Suprapubic skin (tissue), 4 donors: Measurements from ENCODE around the gene HEXD.

ENCODE experiments used
- EP300 ChIP-seq: sonication (generic); formaldehyde crosslinking; IDR thresholded peaks from one replicate; pipeline ENCODE4 v1.6.1; 2017; ENCODE audit warnings: antibody characterized with exemption
- POLR2A ChIP-seq, 2 donors: fragments of 450-650 bp; IDR thresholded peaks; one replicate each; pipeline ENCODE4 v1.6.1; 2017; ENCODE audit warnings: antibody characterized with exemption in 2 of 2, mild to moderate bottlenecking in 2 of 2, moderate library complexity in 2 of 2
- POLR2AphosphoS5 ChIP-seq, 3 donors: sonication (generic); formaldehyde crosslinking; IDR thresholded peaks; one replicate each; pipeline ENCODE4 v1.6.1; 2017; ENCODE audit warnings: antibody characterized with exemption in 3 of 3
- TF ChIP-seq, protein P1 (sequence below), 2 donors: fragments of 200-600 bp in 1 of 2; fragments of 450-650 bp in 1 of 2; sonication (generic) in 1 of 2; IDR thresholded peaks; one replicate each; pipeline ENCODE4 v1.5.1; 2016 to 2019; ENCODE audit warnings: antibody characterized with exemption in 2 of 2, mild to moderate bottlenecking in 1 of 2, moderate library complexity in 1 of 2

DNA sequence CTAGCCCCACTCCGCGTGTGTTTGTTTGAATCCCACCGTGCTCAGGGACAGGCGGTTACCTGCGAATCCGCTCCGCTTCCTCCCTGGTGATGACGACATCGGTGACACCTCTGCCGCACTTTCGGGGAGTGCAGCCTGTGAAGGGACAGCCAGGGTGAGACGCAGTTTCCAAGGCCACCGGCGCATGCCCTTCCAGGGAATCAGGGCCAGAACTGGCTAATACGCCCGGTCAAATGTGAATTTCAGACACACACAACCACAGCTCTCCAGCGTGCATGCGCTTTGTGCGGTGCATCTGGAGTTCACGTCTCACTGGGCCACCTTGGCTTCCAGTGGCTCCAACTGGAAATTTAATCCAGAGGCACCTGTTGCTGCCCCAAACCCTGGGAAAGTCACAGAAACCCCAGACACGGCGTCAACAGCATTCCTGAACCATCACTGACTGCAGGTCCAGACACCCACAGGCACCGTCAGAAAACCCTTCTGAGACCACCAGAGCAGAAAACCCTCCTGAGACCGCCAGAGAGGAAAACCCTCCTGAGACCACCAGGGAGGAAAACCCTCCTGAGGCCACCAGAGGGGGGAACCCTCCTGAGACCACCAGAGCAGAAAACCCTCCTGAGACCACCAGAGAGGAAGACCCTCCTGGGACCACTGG, 6.6 kb upstream of the HEXD start:
- TF ChIP-seq, protein P1, sequence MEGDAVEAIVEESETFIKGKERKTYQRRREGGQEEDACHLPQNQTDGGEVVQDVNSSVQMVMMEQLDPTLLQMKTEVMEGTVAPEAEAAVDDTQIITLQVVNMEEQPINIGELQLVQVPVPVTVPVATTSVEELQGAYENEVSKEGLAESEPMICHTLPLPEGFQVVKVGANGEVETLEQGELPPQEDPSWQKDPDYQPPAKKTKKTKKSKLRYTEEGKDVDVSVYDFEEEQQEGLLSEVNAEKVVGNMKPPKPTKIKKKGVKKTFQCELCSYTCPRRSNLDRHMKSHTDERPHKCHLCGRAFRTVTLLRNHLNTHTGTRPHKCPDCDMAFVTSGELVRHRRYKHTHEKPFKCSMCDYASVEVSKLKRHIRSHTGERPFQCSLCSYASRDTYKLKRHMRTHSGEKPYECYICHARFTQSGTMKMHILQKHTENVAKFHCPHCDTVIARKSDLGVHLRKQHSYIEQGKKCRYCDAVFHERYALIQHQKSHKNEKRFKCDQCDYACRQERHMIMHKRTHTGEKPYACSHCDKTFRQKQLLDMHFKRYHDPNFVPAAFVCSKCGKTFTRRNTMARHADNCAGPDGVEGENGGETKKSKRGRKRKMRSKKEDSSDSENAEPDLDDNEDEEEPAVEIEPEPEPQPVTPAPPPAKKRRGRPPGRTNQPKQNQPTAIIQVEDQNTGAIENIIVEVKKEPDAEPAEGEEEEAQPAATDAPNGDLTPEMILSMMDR (IDR thresholded peaks at IDR 0.05): no peak
- TF ChIP-seq POLR2A (IDR thresholded peaks at IDR 0.05): no peak
- no peak for TF ChIP-seq POLR2AphosphoS5 (IDR thresholded peaks at IDR 0.05)
- no peak for TF ChIP-seq EP300
